Skeletal muscle tissue (tissue), 4 donors: ENCODE data around the gene VDAC1. TPM values are rescaled to one million over a fixed set of nuclear protein-coding genes. Genes with fewer than 3 reads are reported as not detected.
"Not testable (repeated sequence)": the region's sequence is repeated elsewhere in the genome, so short reads cannot be mapped to it uniquely, and the experiment has no call there.

Experiments
- H3K27ac ChIP-seq: one replicate; pipeline ENCODE4 v1.7.0; 2013; ENCODE audit warnings: mild to moderate bottlenecking, low read depth, low read length, inconsistent platforms
- H3K27me3 ChIP-seq, 3 donors: one replicate each; pipeline ENCODE4 v1.7.0; 2013; ENCODE audit warnings: low read length in 3 of 3; ENCODE audit not compliant: control insufficient read depth in 3 of 3, insufficient read depth in 3 of 3
- H3K36me3 ChIP-seq, 3 donors: one replicate each; pipeline ENCODE4 v1.7.0; 2013; ENCODE audit warnings: low read length in 3 of 3; ENCODE audit not compliant: control insufficient read depth in 3 of 3, insufficient read depth in 3 of 3
- H3K4me1 ChIP-seq, 3 donors: one replicate each; pipeline ENCODE4 v1.7.0; 2013; ENCODE audit warnings: low read length in 3 of 3, mild to moderate bottlenecking in 3 of 3; ENCODE audit not compliant: control insufficient read depth in 3 of 3, insufficient read depth in 3 of 3
- H3K4me3 ChIP-seq, 3 donors: one replicate each; pipeline ENCODE4 v1.7.0; 2013; ENCODE audit warnings: low read length in 3 of 3
- H3K9ac ChIP-seq, 3 donors: one replicate each; pipeline ENCODE4 v1.7.0; 2013; ENCODE audit warnings: low read length in 3 of 3, mild to moderate bottlenecking in 3 of 3, moderate library complexity in 2 of 3, low read depth in 1 of 3
- H3K9me3 ChIP-seq, 3 donors: one replicate each; pipeline ENCODE4 v1.7.0; 2013; ENCODE audit warnings: low read length in 3 of 3; ENCODE audit not compliant: control insufficient read depth in 3 of 3
- total RNA-seq: library from RNA; depleted of rRNA; stranded (reverse); fragments of >200 nt; gene quantifications from one replicate; pipeline ENCODE4 v1.2.3, GENCODE V29; 2014
- donor health status: Osteomylitis.

The VDAC1 gene
- total RNA-seq, 1 donor from 2014 or later, result 257 TPM

DNA sequence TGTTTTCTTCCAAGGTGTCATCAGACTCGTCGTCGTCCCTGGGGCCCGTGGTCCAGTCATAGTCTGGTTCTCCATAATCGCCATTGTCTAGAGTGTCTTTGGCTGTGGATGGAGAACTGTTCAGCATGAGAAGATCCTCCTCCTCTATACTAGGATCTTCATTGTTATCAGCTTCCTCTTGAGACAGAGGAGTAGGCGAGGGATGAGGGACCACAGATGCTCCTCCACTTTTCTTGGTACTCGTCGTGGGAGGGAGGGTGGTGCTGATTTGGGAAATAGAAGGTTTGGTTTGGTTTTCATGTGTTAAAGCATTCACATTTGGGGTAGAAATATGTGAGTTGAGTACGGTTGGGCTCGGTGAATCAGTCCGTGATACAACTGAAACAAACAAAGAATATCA is 45.1 kb downstream of the VDAC1 start:
- Histone ChIP-seq H3K4me1 (peaks cover 0 to 7% (median 0%) of the 10 kb centered on the region in 3 donors), H3K27me3 (no peaks in the 10 kb centered on the region), H3K9me3 (no peaks in the 10 kb centered on the region), H3K9ac (no peak overlapping the region), H3K4me3 (no peak overlapping the region), H3K27ac (no peak overlapping the region), H3K36me3 (peaks cover 3 to 22% (median 20%) of the 10 kb centered on the region in 3 donors)

DNA sequence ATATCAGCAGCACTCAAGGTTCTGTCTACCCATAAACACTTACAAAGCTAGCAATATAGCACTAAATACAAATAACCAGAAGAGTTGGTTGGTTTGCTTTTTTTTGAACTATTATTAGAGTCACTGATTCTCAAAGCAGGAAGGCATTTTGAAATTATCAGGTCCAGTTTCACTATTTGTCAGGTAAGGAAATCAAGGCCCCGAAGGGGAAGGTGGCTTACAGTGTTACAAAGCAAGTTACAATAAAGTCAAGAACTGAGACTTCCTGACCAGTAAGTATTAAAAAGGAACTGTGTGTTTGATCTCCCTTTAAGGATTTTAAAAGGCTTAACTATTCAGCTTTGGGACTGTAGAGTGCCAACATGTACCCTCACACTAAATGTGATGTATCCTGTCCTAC is 47.2 kb downstream of the VDAC1 start:
- Histone ChIP-seq H3K9ac (no peak overlapping the region), H3K4me3 (no peak overlapping the region), H3K27ac (no peak overlapping the region), H3K9me3 (no peaks in the 10 kb centered on the region), H3K4me1 (peaks cover 11 to 17% (median 11%) of the 10 kb centered on the region in 3 donors), H3K27me3 (no peaks in the 10 kb centered on the region), H3K36me3 (peaks cover 3 to 22% (median 20%) of the 10 kb centered on the region in 3 donors)

- peaks cover 12 to 15% (median 13%) of the 10 kb centered on the region in 3 donors for H3K4me1 ChIP-seq
- no peaks in the 10 kb centered on the region for H3K27me3 ChIP-seq
- H3K9me3 ChIP-seq, result no peaks in the 10 kb centered on the region
- no peak overlapping the region for H3K27ac ChIP-seq
- H3K9ac ChIP-seq, result no peak overlapping the region
- H3K4me3 ChIP-seq, result no peak overlapping the region
- peaks cover 3 to 22% (median 20%) of the 10 kb centered on the region in 3 donors for H3K36me3 ChIP-seq
Measured at GRCh38 chr5:133957080-133957479, 47.7 kb downstream of the VDAC1 start.

DNA sequence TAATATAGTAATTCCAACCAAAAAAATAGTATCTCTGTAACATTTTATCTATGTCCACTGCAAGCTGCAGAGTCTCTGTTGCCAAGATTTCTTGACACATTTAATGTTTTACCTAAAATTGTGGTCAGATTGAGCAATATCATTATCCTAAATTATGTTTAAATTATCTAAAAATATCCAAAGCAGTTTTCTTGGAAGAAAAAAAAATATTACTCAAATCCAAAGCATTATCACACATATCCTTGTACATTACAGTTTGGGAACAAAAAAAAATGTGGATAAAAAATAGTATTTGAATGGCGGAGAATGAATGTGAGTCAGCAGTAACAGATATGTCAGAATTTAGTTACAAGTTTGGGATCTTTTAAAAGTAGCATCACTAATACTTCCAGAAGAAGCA is 48.6 kb downstream of the VDAC1 start:
- not testable (repeated sequence) for H3K4me3 ChIP-seq, H3K9me3 ChIP-seq, H3K27ac ChIP-seq, H3K27me3 ChIP-seq, H3K9ac ChIP-seq
- peaks cover 12 to 23% (median 16%) of the 10 kb centered on the region in 3 donors for H3K4me1 ChIP-seq
- H3K36me3 ChIP-seq, result peaks cover 3 to 22% (median 20%) of the 10 kb centered on the region in 3 donors

DNA sequence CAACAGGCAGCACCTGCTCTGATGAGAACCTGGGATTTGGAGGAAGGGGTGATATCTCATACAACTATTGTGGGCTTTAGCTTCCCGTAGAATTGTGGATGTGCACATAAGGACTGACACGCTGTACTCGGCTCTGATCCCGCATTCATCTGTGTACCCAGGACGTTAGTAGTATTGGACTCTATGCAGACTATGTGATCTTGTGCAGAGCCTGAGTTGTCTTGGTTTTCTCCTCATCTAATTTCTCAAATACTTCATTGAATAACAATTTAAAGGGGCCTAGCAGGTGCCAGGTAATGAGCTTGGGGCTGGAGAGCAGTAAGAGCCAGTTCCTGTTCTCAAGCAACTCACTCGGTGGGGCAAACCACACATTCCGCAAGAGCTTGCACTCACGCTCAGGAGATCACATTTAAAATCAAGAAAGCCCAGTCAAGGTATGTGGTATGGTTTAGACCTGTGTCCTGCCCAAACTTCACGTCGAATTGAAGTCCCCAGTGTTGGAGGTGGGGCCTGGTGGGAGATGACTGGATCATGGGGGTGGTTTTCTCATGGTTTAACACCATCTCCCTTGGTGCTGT is 51.1 kb downstream of the VDAC1 start:
- Histone ChIP-seq H3K36me3 (peaks cover 0 to 17% (median 17%) of the 10 kb centered on the region in 3 donors), H3K4me1 (peaks cover 12 to 25% (median 16%) of the 10 kb centered on the region in 3 donors), H3K27me3 (no peaks in the 10 kb centered on the region), H3K27ac (peak overlapping the region; percentile 85), H3K9ac (peak overlapping the region in 2 of 3 donors; percentile 70 to 75), H3K9me3 (no peaks in the 10 kb centered on the region), H3K4me3 (peak overlapping the region; percentile 16 to 61 (median 55))

DNA sequence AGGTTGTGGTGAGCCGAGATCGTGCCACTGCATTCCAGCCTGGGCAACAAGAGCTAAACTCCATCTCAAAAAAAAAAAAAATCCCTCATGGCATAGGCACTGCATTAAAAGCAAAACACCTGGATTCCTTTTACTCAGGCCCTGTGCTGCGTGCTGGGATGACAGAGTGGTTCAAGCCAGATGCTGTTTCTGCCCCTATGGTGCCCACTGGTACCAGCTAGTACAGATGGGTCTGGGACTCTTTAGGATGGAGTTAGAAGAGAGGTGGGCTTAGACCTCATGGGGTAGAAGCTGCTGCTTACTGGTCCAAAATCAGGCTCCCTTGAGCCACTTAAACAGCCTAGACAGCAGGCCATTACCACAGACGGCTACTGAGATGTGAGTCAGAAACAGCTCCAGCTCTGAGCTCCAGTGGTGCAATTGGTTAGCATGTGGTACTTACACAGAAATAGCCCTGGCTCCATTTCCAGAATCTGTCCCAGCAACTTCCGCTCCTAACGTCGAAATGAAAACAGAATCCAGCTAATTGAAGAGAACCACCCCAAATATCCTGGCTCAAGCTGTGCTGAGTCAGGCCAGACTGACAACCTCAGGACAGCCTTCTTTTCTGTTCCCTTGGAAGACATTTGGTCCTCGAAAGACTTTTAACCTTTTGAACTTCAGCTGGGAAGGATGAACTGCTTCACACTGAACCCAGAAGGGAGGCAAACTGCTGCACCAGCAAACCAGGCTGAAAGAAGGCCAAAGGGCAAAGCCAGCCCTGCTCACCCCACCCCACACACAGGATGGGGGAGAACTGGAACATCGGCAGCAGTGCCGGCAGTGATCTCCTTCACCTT is 51.8 kb downstream of the VDAC1 start:
- no peaks in the 10 kb centered on the region for H3K9me3 ChIP-seq
- peaks cover 12 to 25% (median 16%) of the 10 kb centered on the region in 3 donors for H3K4me1 ChIP-seq
- H3K9ac ChIP-seq, result peak overlapping the region; percentile 40 to 75 (median 70)
- H3K27me3 ChIP-seq, result no peaks in the 10 kb centered on the region
- peaks cover 0 to 17% (median 17%) of the 10 kb centered on the region in 3 donors for H3K36me3 ChIP-seq
- peak overlapping the region; percentile 85 for H3K27ac ChIP-seq
- peak overlapping the region; percentile 16 to 61 (median 55) for H3K4me3 ChIP-seq

DNA sequence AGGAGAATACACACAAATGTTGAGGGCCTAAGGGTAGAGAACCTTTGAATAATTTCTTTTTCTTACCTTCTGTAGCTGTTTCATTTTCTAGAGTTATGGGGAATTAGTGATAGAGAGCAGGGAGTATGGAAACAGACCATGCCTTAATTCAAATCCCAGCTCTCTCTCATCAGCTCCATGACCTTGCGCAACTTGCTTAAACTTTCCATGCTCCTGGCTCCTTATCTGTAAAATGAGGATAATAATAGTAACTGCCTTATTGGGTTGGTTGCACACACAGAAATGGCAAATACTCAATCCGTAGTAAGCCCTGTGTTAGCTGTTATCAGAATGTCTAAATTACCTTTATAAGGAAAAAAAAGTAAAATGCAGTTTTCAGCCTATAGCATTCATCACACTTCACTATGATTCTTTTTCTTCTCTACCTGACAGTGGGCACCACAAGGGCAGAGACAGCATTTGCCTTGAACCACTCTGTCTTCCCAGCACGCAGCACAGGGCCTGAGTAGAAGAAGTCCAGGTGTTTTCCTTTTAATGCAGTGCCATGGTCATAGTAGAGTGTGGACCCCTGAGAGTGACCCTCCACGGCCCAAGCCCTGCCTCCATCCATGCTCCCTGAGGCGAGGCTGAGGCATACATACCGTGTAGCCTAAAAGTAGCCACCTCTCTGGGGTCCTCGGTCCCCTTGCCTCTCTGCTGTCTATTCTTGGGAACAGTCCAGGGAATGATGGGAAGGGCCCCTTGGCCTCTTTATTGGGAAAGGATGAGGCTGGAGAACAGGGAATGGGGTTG is 53.8 kb downstream of the VDAC1 start:
- peaks cover 12 to 25% (median 16%) of the 10 kb centered on the region in 3 donors for H3K4me1 ChIP-seq
- peaks cover 0 to 6% (median 5%) of the 10 kb centered on the region in 3 donors for H3K36me3 ChIP-seq
- H3K27me3 ChIP-seq, result no peaks in the 10 kb centered on the region
- H3K9me3 ChIP-seq, result no peaks in the 10 kb centered on the region
- H3K27ac ChIP-seq, result no peak overlapping the region
- no peak overlapping the region for H3K9ac ChIP-seq
- H3K4me3 ChIP-seq, result no peak overlapping the region

- H3K27me3 ChIP-seq, result no peaks in the 10 kb centered on the region
- H3K4me1 ChIP-seq, result peaks cover 12 to 24% (median 15%) of the 10 kb centered on the region in 3 donors
- H3K36me3 ChIP-seq, result no peaks in the 10 kb centered on the region
- no peak overlapping the region for H3K9ac ChIP-seq
- H3K27ac ChIP-seq, result no peak overlapping the region
- H3K4me3 ChIP-seq, result no peak overlapping the region
- H3K9me3 ChIP-seq, result no peaks in the 10 kb centered on the region
Measured at GRCh38 chr5:133948721-133949120, 56.1 kb downstream of the VDAC1 start.

DNA sequence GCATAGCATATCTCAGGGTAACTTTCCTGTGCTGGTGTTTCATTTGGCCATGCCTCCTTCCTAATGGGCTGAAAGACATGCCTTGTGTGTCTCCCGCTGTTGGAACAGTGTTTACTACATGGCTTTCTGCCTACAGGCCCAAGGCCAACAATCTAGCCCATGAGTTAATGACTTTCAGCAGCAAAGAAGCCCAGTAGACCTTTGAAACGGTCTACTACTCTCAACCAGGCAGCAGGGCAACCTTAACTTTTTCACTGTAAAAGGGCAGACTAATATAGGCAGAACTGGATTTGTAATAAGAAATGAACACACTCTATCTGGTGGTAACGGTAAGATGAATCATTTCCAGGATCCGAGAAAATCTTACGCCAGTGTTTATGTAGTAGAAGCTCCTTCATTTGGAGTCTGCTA is 57.3 kb downstream of the VDAC1 start:
- Histone ChIP-seq H3K9me3 (no peaks in the 10 kb centered on the region), H3K27me3 (no peaks in the 10 kb centered on the region), H3K9ac (no peak overlapping the region)

More for the DNA sequence above, 57.3 kb downstream of the VDAC1 start:
- H3K4me1 ChIP-seq, result peaks cover 0 to 17% (median 4%) of the 10 kb centered on the region in 3 donors
- no peak overlapping the region for H3K4me3 ChIP-seq
- H3K27ac ChIP-seq, result no peak overlapping the region
- no peaks in the 10 kb centered on the region for H3K36me3 ChIP-seq
